H1 (cell line): ENCODE measurements around the gene CHST3. TPM values are rescaled to one million over a fixed set of nuclear protein-coding genes. Genes with fewer than 3 reads are reported as not detected.

Experiments used
- ATF2 ChIP-seq: IDR thresholded peaks from 2 replicates; pipeline ENCODE4 v1.6.1; 2012; ENCODE audit warnings: low read length, inconsistent platforms
- CHD7 ChIP-seq: fragments of 300-600 bp; sonication (generic); IDR thresholded peaks from 2 replicates; pipeline ENCODE4 v1.7.1; 2012; ENCODE audit warnings: low read length, moderate library complexity, mild to moderate bottlenecking, inconsistent platforms; ENCODE audit not compliant: insufficient replicate concordance
- EGR1 ChIP-seq: IDR thresholded peaks from 2 replicates; pipeline ENCODE4 v1.6.1; 2011; ENCODE audit warnings: low read depth, low read length, borderline replicate concordance
- HDAC2 ChIP-seq, 2 experiments: fragments of 300-600 bp in 1 of 2; sonication (generic) in 1 of 2; IDR thresholded peaks; 2 replicates each; pipeline ENCODE4 v1.6.1; 2011 to 2012; ENCODE audit warnings: low read depth in 2 of 2, low read length in 2 of 2, mild to moderate bottlenecking in 2 of 2, moderate library complexity in 2 of 2, borderline replicate concordance in 1 of 2, inconsistent platforms in 1 of 2
- JUN ChIP-seq: IDR thresholded peaks from 2 replicates; pipeline ENCODE4 v1.6.1; 2011; ENCODE audit warnings: low read depth, mild to moderate bottlenecking, improper control_type of control experiment, low read length
- POLR2AphosphoS5 ChIP-seq: IDR thresholded peaks from 2 replicates; pipeline ENCODE4 v1.6.1; 2011; ENCODE audit warnings: low read depth, low read length
- RBBP5 ChIP-seq: IDR thresholded peaks from 2 replicates; pipeline ENCODE4 v1.7.1; 2012; ENCODE audit warnings: low read depth, mild to moderate bottlenecking, inconsistent platforms, low read length, moderate library complexity, borderline replicate concordance
- TAF1 ChIP-seq: IDR thresholded peaks from 2 replicates; pipeline ENCODE4 v1.6.1; 2011; ENCODE audit warnings: mild to moderate bottlenecking, low read depth, low read length
- TCF12 ChIP-seq: IDR thresholded peaks from 2 replicates; pipeline ENCODE4 v1.6.1; 2011; ENCODE audit warnings: low read depth, mild to moderate bottlenecking, low read length
- ZNF274 ChIP-seq: IDR thresholded peaks from 2 replicates; pipeline ENCODE4 v1.7.0; 2012; ENCODE audit warnings: low read length, borderline replicate concordance; ENCODE audit errors: extremely low read depth
- polyA plus RNA-seq, 7 experiments: library from polyadenylated mRNA; depleted of rRNA in 3 of 7; stranded (reverse) in 5 of 7; unstranded in 2 of 7; fragments of >200 nt in 5 of 7; fragments of 200-250 nt in 2 of 7; gene quantifications; 1 replicate in 5 of 7; 2 replicates in 1 of 7; 4 replicates in 1 of 7; pipeline versions ENCODE4 v1.2.1 to v1.2.3, GENCODE V29; 2011 to 2013; ENCODE audit warnings: missing spikeins in 2 of 7, mixed read lengths in 2 of 7
- total RNA-seq: library from RNA; stranded (reverse); fragmentation: NEBNext Ultra II Directional; extraction: Animal tissue kit (Norgen Biotek cat#: 25700); gene quantifications from 2 replicates; pipeline ENCODE4 v1.2.1, GENCODE V29; 2021

The CHST3 gene
- total and polyA plus RNA-seq, 2 of the 8 experiments (the other 6 are each of a cell fraction or from before 2014, with no cell fraction given): 2.0 to 5.8 TPM

GRCh38 chr10:72037811-72038210 lies 73.6 kb downstream of the CHST3 start (continued):
- no peak for TF ChIP-seq CHD7
- no peak for TF ChIP-seq HDAC2 (IDR thresholded peaks at IDR 0.05; ENCODE audit: borderline replicate concordance in 1 of 2, low read depth in 2 of 2, low read length in 2 of 2)
- no peak for TF ChIP-seq RBBP5
- TF ChIP-seq TAF1: no peak
- TF ChIP-seq POLR2AphosphoS5: 0 out of 2 replicates have a peak, but pooled peaks have one; percentile 32
- no peak for TF ChIP-seq TCF12
- no peak for TF ChIP-seq JUN
- TF ChIP-seq ZNF274: no peak
- TF ChIP-seq ATF2: no peak
- TF ChIP-seq EGR1: no peak
